Omental fat pad (tissue), 4 donors: ENCODE data around the gene GUCA1A. TPM values are rescaled to one million over a fixed set of nuclear protein-coding genes. Genes with fewer than 3 reads are reported as not detected.

Experiments
- ATAC-seq: fragments of 150-250 bp; one replicate; pipeline ENCODE4 v1.9.1; 2016; ENCODE audit warnings: mild to moderate bottlenecking, moderate library complexity; ENCODE audit not compliant: low FRiP score
- DNase-seq: peaks from one replicate; pipeline ENCODE4 v3.0.0-alpha.2; 2019; ENCODE audit warnings: low spot score
- CTCF ChIP-seq, 3 donors: fragments of 450-650 bp; IDR thresholded peaks; one replicate each; pipeline ENCODE4 v1.5.1; 2016 to 2017; ENCODE audit warnings: antibody characterized with exemption in 3 of 3, mild to moderate bottlenecking in 3 of 3, moderate library complexity in 2 of 3
- total RNA-seq, 4 donors: library from RNA; depleted of rRNA; stranded (reverse); fragments of >200 nt; gene quantifications; one replicate each; pipeline ENCODE4 v1.1.0, GENCODE V29; 2016

GUCA1A gene
- total RNA-seq, 4 donors from 2014 or later = not detected

GRCh38 chr6:42176981-42177380 is 3.8 kb downstream of the GUCA1A start:
- DNase-seq = no peak
- TF ChIP-seq CTCF (IDR thresholded peaks at IDR 0.05) = no peak
- ATAC-seq = no peak

- no peak for DNase-seq
- TF ChIP-seq CTCF (IDR thresholded peaks at IDR 0.05) = no peak
- ATAC-seq = no peak
Measured at GRCh38 chr6:42177514-42178364, 4.6 kb downstream of the GUCA1A start.

- DNase-seq (no peak), ATAC-seq (no peak)
- no peak for TF ChIP-seq CTCF (IDR thresholded peaks at IDR 0.05)
Measured at GRCh38 chr6:42179261-42179944, 6.2 kb downstream of the GUCA1A start.

GRCh38 chr6:42179945-42180313 is 6.8 kb downstream of the GUCA1A start:
- no peak for DNase-seq
- no peak for ATAC-seq
- no peak for TF ChIP-seq CTCF (IDR thresholded peaks at IDR 0.05)

- no peak for ATAC-seq
Measured at GRCh38 chr6:42182101-42182500, 8.9 kb downstream of the GUCA1A start.

GRCh38 chr6:42184475-42184874 is 11.3 kb downstream of the GUCA1A start:
- DNase-seq (no peak), ATAC-seq (no peak)

More at GRCh38 chr6:42182101-42182500, 8.9 kb downstream of the GUCA1A start:
- no peak for DNase-seq
- TF ChIP-seq CTCF (IDR thresholded peaks at IDR 0.05) = no peak

More at GRCh38 chr6:42184475-42184874, 11.3 kb downstream of the GUCA1A start:
- TF ChIP-seq CTCF (IDR thresholded peaks at IDR 0.05) = no peak
